GM21515 (cell line): Measurements from ENCODE around the gene RALGPS1.

ENCODE experiments used
- ATAC-seq: cut with Tn5 transposase; IDR thresholded peaks from one replicate; pipeline ENCODE4 v1.9.1; 2021; ENCODE audit not compliant: unreplicated experiment

Gene RALGPS1

DNA sequence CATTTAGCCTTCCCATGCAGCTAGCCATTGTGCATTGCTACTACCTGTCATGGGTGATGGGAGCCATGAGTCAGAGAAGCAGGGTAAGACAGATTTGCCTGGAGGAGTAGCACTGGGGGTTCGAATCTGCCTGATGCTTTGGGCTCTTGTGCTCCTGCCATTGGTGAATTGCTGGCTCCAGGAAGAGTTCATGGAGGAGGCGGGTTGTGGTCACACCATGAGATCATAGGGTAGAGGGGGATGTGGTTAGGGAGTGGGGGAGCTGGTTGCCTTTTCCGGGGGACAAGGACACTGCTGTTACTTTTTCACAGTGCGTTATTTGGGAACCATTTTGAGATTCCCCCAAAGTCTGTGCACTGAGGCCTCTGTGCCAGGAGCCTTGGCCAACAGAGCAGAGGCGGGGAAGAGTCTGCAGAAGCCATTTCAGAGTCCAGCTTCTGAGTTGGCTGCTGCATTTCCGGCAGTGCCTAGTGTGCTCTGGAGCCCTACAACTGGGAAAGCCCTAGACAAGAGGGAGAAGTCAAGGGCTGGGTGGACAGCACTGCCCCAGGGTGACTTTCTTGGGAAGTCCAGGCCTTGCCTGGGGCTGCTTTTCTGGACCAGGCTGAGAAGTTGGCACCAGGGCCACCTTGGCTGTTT is 201.6 kb downstream of the RALGPS1 start:
- no peak for ATAC-seq

DNA sequence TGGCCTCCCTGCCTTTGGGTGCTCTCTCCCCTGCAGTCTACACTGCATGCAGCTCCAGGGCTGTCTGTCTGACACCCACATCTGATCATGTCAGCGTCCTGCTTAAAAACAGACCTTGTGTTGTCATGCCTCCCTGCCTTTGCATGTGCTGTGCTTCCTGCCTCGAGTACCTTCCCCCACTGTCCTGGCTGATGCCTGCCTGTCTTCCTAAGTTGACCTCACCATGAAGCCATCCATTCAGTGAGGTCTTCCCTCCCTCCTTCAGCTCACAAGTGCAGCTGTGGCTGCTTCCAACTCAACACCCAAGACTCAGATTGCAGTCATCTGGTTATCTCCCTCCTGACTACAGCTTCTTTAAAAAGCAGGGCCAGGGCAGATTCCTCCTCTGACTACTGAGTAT is 202.4 kb downstream of the RALGPS1 start:
- no peak for ATAC-seq

DNA sequence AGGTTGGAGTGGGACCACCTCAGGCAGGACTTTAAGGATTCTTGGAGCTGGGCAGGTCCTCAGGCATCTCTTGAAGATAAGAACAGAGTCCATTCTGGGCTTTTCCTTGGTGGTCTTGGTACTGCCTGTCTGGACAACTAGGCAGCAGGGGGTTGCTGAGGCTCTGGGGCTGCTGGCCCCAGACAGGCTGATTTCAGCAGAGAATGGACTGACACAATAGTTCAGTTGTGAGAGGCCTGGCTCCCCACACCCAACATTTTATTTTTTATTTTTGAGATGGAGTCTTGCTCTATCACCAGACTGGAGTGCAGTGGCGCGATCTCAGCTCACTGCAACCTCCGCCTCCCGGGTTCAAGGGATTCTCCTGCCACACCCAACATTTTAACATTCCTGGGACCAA is 203.2 kb downstream of the RALGPS1 start:
- ATAC-seq: no peak

DNA sequence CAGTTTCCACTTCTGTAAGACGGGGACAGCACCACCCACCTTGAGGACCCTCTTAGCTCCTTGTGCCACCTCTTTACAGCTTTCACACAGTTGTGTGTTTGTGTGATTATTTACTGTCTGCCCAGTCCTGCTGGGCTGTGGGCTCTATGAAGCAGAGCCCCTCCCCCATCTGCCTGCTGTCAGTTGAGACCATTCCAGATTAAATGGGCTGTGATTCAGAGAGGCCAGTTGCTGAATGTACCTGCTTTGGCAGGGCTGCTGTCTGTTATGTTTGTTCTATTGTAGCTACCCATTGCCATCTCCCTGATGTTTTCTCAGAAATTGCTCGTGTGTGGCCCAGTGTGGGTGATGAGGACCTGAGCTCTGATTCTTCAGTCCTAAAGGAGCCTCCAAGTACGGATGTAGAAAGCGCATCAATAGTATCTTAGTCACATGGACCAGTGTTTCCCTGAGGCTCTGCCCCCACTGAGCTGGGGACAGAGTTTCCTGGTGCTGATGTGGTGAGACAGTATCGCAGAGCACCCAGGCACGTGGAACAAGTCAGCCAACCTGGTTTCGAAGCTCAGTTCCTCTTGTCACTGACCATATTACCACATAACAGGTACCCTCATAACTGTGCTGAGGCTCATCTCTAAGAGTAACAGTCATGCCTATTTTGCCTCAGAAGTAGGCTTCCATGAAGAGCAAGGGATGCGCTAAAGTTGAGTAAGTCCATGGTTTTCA is 204.2 kb downstream of the RALGPS1 start:
- ATAC-seq: no peak

DNA sequence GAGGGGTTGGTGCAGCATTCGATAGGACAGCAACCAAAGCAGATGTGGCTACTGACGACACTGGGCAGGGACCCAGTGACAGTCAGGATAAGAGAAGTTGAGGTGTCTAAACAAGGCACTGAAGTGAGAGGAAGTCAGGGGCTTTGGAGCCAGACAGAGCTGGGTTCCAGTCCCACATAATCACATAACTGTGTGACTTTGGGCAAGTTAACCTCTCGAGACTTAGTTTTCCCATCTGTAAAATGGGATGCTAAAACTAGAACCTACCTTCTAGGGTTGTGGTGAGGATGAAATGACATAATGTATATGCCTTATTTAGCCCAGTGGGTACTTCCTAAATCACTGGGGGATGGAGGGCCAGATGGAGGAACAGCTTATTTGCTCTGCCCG is 204.7 kb downstream of the RALGPS1 start:
- no peak for ATAC-seq

DNA sequence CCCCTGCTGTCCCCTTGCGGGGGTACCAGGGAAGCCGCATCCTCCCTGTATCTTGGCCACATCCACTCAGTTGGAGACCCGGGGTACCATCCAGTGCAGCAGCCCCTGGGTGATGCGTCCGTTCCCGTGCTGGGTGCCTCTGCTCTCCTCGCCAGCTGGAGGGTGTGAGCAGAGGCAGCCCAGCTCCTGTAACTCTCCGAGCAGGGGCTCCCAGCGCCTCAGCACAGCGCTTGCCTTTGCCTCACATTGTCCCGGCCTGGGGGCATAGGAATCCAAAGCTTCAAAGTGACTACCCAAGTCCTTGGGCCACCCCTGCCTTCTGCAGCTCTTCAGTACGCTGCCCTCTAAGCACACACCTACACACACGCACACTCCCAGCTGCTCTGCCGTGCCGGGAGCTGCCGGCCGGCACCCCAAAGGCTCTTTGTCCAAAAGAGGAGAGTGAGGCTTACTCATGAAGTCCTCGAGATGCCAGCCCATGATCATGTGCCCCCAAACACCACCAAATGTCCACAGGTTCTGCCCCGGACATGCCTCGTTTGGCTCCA is 207.1 kb downstream of the RALGPS1 start:
- ATAC-seq: no peak

DNA sequence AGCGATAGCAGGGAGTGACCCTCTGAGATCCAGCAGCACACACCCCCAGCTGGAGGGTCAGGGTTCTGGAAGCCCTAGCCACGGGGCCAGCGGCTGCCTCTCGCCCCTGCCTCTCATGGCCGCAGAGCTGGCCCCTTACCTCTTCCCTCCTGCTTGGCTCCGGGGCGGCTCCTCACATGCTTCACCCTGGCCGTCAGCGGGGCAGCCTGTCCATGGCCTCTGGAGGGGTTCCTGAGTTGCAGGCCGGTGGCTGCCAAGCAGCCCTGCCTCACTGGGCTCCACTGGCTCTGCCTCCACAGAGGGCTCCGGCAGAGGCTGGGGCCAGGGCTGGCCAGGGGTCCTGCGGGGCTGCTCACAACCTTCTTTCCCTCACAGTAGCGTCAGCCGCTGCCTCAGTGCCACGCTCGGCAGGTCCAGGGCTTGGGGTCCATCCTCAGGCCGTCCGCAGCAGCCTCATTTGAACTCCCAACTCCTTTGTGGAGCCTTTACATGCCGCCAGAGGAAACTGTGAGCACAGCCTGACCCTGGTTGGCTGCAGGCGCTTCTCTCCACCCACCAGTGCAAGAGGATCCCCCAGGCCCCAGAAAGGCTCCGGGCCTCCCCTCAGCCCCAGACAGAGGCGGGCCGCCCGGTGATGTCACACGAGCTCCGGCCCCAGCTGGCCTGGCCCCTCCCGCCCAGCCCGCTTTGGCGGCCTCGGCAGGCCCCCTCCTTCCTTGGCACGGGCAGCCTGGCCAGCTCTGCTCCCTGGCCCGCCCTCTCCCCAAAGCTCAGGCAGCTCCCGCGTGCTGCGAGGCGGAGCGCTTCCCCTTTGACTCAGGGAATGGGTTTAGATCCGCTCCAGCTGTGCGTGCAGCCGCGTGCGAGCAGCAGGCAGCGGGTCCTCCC is 207.8 kb downstream of the RALGPS1 start, which contains the start of gene ANGPTL2:
Gene ANGPTL2 (minus strand): TSS at position 460 of the 888 bp plus-strand sequence. CDS start 13,904 bp downstream, outside the sequence.
- ATAC-seq: no peak

DNA sequence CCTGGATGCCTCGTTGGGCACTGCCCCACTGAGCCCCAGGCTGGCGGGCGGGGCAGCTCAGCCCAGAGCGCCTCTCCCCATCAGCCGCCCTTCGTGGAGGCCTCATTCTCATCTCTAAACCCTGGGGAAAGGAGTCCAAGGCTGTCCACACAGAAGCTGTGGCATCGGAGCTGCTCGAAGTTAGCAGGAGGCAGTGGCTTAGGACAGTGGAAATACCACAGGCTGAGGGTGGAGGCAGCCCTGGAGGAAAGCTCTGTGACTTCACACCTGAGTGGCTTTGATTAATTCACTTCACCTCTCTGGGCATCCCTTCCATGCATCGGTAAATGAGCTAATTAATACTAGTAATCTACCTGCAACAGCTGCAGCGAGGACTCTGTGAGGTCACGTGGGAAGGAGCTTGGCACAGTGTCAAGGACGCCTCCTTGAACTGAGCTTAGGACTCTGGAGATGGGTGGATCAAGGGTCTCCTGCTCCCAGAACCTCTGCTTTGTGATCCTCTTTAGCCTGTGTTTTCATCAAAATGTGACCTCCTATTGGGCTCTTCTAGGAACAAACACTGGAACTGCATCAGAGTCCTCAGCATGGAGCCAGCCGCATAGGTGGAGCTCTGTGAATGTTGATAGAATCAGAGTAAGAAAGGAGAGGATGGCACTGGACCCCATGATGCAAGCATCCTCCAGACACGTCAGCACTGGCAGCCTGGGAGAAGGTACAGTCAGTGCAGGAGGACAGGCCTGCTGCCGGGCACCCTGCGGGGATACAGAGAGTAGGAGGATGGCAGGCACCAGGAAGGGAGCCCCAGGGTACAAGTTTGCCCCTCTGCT is 208.7 kb downstream of the RALGPS1 start:
- no peak for ATAC-seq

DNA sequence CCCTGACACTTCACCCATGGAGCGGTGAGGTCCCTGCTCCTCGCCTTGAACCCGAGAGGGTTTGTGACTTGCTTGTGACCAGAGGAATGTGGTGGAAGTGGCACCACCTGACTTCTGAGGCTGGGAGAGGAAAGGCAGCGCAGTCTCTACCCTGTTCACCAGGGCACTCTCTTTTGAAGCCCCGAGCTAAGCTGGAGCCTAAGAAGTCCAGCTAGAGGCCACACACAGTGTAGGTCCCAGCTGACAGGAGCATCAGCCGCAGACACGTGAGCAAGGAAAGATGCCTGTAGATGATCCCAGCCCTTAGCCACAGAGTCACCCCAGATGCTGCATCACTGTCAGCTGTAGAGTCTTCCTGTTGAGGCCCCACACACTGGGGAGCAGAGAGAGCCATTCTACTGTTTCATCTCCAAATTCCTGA is 209.5 kb downstream of the RALGPS1 start:
- ATAC-seq: no peak

DNA sequence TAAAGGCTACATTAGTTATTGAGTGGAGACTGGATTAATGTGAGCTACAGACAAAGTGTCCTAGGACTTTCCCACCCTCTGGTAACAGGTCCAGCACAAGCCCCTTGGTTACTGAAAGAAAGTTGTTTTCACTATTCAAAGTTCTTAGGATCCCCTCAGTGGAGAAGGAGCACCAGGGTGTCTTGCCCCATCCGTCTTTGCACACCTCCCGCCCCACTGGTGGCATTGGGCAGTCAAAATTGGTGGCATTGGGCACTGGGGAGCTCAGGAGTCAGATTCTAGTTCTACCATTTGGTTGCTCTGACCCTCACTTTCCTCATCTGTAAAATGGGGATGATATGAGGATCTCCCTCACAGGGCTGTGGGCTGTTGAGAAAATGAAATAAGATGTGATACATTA is 210.2 kb downstream of the RALGPS1 start:
- no peak for ATAC-seq

DNA sequence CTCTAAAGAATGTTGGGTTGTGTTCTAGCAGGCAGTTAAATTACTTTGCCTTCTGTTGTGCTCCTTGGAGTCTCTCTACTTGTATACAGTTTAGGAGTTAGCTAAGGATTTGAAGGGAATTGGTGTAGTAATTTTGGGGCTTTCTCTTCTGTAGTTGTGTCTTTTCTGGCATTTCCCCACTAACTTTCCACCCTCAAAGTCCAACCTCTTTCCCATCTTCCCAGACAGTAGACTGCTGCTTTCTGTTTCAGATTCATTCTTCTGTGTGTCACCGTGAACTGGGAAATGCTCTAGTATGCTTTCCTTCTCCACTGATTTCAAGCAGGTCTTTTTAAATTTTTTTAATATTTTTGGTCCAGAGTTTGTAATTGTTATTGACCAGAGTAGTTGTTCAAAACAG is 212.4 kb downstream of the RALGPS1 start:
- no peak for ATAC-seq

DNA sequence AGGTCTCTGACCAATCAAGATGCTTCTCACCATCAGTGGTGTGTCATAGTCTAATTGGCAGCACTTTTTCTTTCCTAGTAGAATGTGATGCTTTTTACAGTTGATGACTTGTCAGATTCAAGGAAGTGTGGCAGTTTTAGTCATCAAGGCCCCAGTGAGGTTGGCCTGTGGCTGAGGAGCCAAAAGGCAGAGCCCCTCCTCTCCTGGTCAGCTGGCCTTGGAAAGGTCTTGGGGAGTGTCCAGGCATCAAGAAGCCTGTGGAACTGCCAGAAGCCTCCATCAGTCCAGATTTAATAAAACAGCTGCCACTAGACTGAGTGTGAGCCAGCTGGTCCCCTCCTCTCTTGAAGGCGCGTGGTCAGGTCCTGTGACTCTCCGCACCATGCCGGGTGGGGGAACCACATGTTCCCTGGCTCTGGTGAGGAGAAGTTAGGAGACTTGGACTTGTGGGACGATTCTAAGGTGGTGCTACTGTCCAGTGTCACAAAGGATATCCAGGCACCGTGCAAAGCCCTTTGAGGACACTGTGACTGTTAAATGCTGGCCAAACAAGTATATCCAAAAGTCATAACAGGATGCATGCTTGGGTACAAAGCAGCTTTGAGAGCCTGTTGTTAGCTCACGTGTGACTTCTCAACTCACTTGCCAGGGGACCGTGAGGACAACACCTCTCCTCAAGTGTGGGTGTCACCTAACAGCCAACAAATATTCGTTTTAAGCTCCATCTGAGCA is 213.9 kb downstream of the RALGPS1 start:
- no peak for ATAC-seq

DNA sequence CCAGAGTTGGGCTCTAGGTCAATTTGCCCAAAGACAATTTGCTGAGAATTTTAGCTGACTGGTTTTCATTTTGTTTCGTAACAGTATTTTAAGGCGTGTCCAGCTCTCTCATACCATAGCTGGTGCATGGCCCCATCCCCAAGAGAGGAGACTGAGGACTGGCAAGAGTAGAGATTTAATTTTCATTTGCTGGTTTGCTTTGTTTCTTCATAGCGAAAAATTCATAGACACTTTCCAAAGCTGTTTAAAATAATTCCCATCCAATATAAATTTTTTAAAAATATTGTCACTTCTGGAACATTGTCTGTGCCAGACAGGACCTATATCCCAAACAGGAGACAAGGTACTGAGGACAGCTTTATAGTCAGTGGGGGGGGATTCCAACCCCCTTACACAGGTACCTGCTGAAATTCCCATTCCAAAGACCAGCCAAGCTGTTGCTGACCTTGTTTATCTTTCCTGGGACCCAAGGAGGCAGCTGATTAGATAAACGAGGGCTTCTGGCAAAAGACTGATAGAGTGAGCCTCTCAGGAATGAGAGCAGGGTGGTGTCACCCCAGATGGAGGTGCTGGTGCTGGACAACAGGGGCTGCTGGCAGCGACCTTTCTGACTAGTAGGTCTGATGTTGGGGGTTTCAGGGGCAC is 214.6 kb downstream of the RALGPS1 start:
- ATAC-seq: no peak

DNA sequence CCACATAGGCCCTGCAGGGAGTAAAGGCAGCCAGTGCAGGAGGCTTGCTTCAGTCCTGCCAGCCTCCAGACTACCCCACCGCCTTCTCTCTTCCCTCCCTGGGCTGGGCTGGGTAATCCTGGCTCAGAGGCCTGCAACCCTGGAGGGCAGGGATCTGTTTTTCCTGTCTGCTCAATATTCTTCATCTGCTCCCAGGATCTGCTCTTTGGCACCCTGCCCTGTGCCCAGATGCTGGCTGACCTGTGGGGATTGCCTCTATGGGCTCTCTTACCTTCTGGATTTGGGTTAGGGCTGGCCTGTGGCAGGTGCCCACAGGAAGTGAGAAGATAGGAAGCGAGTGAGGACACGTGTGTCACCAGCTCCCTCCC is 215.1 kb downstream of the RALGPS1 start:
- no peak for ATAC-seq

DNA sequence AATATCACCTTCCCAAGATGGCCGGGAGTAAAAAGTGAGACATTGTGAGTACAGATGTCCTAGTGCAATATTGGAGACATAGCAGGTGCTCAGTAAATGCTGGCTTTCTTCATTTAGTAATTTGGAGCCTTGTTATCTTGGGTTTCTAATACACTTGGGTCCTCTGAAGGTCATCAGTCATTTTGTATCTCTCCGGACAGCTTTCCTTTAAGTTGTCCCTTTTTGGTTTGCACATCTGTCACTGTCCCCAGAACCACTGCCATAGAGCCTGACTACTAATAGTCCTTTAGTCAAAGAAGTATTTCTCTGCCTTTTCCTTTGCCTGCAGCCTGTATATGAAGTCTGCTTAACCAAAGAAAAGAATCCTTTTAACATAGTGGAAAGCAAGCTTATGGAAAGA is 215.7 kb downstream of the RALGPS1 start:
- ATAC-seq: no peak

DNA sequence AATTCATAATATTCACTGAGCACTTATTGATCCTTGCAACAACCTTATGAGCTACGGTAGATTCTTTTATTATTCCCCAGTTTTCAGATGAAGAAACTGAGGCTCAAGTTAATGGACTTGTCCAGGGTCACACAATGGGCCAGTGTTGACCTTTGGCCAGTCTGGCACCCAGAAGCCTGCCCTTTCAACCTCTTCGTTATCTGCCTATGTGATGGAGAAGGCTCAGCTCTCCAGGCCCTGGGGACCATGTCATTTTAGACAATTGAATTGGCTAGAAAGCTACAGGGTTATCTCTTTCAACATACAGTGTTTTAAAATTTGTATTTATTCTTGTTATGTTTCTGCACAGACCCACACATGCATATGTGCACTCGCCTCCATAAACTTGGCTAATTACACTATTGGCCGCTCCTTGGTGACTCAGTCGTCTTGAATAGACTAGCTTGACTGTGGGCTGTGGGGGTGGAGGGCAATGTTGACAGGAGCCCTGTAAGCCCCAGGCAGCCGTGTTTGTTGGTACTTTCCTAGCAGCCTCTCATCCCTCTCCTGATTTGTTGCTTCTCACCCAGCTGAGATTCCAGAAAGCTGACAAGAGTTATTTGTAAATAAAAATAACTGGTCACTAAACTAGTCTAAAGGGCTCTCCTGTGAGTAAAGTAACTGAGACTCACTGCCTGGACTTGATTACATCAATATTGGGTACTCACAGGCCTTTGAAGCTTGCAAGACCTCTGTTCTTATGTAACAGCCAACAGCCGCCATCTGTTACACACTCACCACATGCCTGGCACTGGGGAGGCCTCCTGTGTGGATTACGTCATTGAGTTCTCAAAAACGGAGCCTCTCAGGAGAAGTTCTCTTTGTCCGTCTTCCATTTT is 216.3 kb downstream of the RALGPS1 start:
- no peak for ATAC-seq

DNA sequence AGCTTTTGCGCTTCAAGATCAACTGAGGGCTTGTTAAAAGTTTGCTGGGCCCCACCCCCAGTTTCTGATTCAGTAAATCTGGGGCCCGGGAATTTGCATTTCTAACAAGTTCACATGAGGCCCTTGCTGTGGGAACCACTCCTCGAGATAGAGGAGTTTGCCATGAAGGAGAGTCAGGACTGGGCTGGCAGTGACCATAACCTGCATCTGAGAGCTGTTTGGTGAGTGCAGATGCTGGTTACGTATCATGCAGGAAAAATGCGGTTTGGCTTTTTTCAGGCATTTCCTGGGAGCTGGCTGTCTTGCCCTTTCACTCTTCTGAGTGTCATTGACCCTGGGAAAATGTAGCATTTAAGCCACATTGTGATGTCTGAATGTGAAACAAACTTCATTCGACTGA is 217.3 kb downstream of the RALGPS1 start:
- ATAC-seq: no peak

DNA sequence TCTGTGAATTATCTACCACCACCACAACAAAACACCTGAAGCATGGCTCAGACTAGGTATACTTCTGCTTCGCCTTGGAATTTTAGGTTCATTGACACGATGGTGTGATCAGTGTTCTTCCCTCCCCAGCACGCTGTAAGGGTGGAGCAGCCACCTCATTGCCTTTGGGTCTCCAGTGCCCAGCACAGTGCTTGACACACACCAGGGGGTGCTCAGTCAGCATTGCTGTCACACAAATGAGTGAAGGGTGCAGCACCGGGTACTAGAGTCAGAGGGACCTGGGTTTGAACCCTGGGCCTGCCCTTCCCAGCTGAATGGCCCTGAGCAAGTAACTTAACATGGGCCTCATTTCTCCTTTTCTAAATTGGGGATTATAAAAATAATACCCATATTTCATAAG is 217.8 kb downstream of the RALGPS1 start:
- no peak for ATAC-seq
